HepG2 (cell line): ENCODE measurements around the gene C1orf141. TPM values are rescaled to one million over a fixed set of nuclear protein-coding genes. Genes with fewer than 3 reads are reported as not detected.

Experiments used
- ATAC-seq: fragments of 200-7000 bp; cut with Tn5 transposase; 3 replicates; pipeline ENCODE4 v1.9.1; 2020; ENCODE audit warnings: mild to moderate bottlenecking, moderate library complexity
- BruUV-seq: library from RNA; stranded (reverse); fragments of 400-500 nt; replicated peaks from 2 replicates; lab custom pipeline; 2021; lab: Mats Ljungman, UMichigan
- CTCF ChIA-PET: fragments of 300-600 bp; formaldehyde crosslinking; extraction: SDS; loops from one replicate; lab custom pipeline; 2021; ENCODE audit warnings: low total read pairs, inconsistent platforms, low intra/inter-chr PET ratio; lab: Yijun Ruan, JAX
- POLR2A ChIA-PET: fragments of 350-600 bp; sonication (Branson Sonifier 250); formaldehyde crosslinking; loops from one replicate; lab custom pipeline; 2020; ENCODE audit warnings: antibody characterized with exemption, inconsistent platforms; lab: Yijun Ruan, JAX
- DNase-seq: peaks from one replicate; pipeline ENCODE4 v3.0.0-alpha.2; 2015; ENCODE audit warnings: low spot score
- FAIRE-seq: peaks from 3 replicates; lab custom pipeline; 2011; peaks lifted over from hg19 to GRCh38; lab: Jason Lieb, UNC
- H2AFZ ChIP-seq: one replicate; pipeline ENCODE4 v1.6.1; 2011; ENCODE audit warnings: low read length, inconsistent platforms
- H3K27ac ChIP-seq: fragments of 300-600 bp; 3 replicates; pipeline ENCODE4 v1.8.0; 2011; ENCODE audit warnings: mixed run types, mild to moderate bottlenecking, mixed read lengths, low read length, inconsistent platforms; ENCODE audit not compliant: insufficient read depth; ENCODE audit errors: extremely low read length
- H3K27me3 ChIP-seq, 2 experiments: fragments of 200-600 bp in 1 of 2; 2 replicates in 1 of 2; 3 replicates in 1 of 2; pipeline versions ENCODE4 v1.6.0 to v1.8.0; 2011; ENCODE audit warnings: low read length in 2 of 2, mild to moderate bottlenecking in 2 of 2, moderate library complexity in 2 of 2, inconsistent platforms in 1 of 2; ENCODE audit not compliant: insufficient read depth in 2 of 2, control insufficient read depth in 1 of 2
- H3K36me3 ChIP-seq, 2 experiments: fragments of 200-600 bp in 1 of 2; replicated peaks in 1 of 2; 2 replicates in 1 of 2; 3 replicates in 1 of 2; pipeline versions ENCODE4 v1.5.1 to v1.8.0; 2011; ENCODE audit warnings: low read length in 2 of 2, inconsistent platforms in 1 of 2; ENCODE audit not compliant: insufficient read depth in 2 of 2, control insufficient read depth in 1 of 2
- H3K4me1 ChIP-seq: 2 replicates; pipeline ENCODE4 v1.5.1; 2012; ENCODE audit warnings: low read length, inconsistent platforms; ENCODE audit not compliant: insufficient read depth
- H3K4me2 ChIP-seq: 2 replicates; pipeline ENCODE4 v1.6.0; 2011; ENCODE audit warnings: low read depth, low read length, inconsistent platforms
- H3K4me3 ChIP-seq, 3 experiments: fragments of 200-600 bp in 1 of 3; sonication (generic), shearing (Covaris generic) in 1 of 3; replicated peaks in 1 of 3; 2 replicates each; pipeline ENCODE4 v1.5.1; 2011 to 2016; ENCODE audit warnings: low read length in 3 of 3, inconsistent platforms in 2 of 3, low read depth in 2 of 3, mild to moderate bottlenecking in 2 of 3, control low read depth in 1 of 3, mixed read lengths in 1 of 3; ENCODE audit not compliant: insufficient read depth in 1 of 3
- H3K79me2 ChIP-seq: one replicate; pipeline ENCODE4 v1.6.1; 2011; ENCODE audit warnings: low read length, inconsistent platforms; ENCODE audit not compliant: insufficient read depth
- H3K9ac ChIP-seq: 2 replicates; pipeline ENCODE4 v1.6.0; 2011; ENCODE audit warnings: mild to moderate bottlenecking, low read depth, low read length, inconsistent platforms; ENCODE audit not compliant: insufficient read depth
- H3K9me3 ChIP-seq: 2 replicates; pipeline ENCODE4 v1.5.1; 2012; ENCODE audit warnings: mild to moderate bottlenecking, low read length
- H4K20me1 ChIP-seq: 2 replicates; pipeline ENCODE4 v1.6.0; 2011; ENCODE audit warnings: inconsistent platforms, mild to moderate bottlenecking, low read length, moderate library complexity; ENCODE audit not compliant: insufficient read depth
- GLI4 ChIP-seq: sonication (generic); formaldehyde crosslinking; IDR thresholded peaks from 2 replicates; pipeline ENCODE4 v1.5.1; 2020; ENCODE audit warnings: missing genetic modification reagents, mild to moderate bottlenecking, moderate library complexity, borderline replicate concordance
- NFATC3 ChIP-seq: sonication (generic); formaldehyde crosslinking; IDR thresholded peaks from 2 replicates; pipeline ENCODE4 v1.5.1; 2020; ENCODE audit warnings: mild to moderate bottlenecking, missing genetic modification reagents
- SIN3B ChIP-seq: fragments of 150-350 bp; IDR thresholded peaks from 2 replicates; pipeline ENCODE4 v1.6.1; 2014; ENCODE audit warnings: low read length
- TBX3 ChIP-seq: fragments of 450-650 bp; IDR thresholded peaks from 2 replicates; pipeline ENCODE4 v1.6.1; 2017; ENCODE audit warnings: antibody characterized with exemption, mild to moderate bottlenecking, inconsistent platforms, borderline replicate concordance
- ZNF180 ChIP-seq: sonication (generic); formaldehyde crosslinking; IDR thresholded peaks from 2 replicates; pipeline ENCODE4 v1.4.0; 2020; ENCODE audit warnings: low read depth, missing genetic modification reagents, borderline replicate concordance
- ZNF264 ChIP-seq: sonication (generic); formaldehyde crosslinking; IDR thresholded peaks from 2 replicates; pipeline ENCODE4 v1.4.0; 2020; ENCODE audit warnings: missing genetic modification reagents
- WGBS: methylation state at CpG from one replicate; pipeline ENCODE4 v1.1.6; 2017; ENCODE audit warnings: low lambda C conversion rate; 5-methylcytosine and 5-hydroxymethylcytosine counted together
- in situ Hi-C: cut with HindIII; loops from 2 replicates; pipeline ENCODE4 v1.10.0; 2017; ENCODE audit warnings: low pct_unique_long_range_greater_than_20kb; ENCODE audit not compliant: extremely low pct_ligation_motif_present
- intact Hi-C: fragments of 100-400 bp; cut with micrococcal nuclease; formaldehyde crosslinking; loops from one replicate; pipeline ENCODE4 v1.10.0; 2022; ENCODE audit not compliant: unreplicated experiment
- polyA plus RNA-seq, 8 experiments: library from polyadenylated mRNA; depleted of rRNA in 3 of 8; stranded (reverse) in 7 of 8; unstranded in 1 of 8; fragments of >200 nt; fragmentation: Illumina TruSeq in 4 of 8; extraction: Trizol in 4 of 8; gene quantifications; 2 replicates each; pipeline versions ENCODE4 v1.2.1 to v1.2.3, GENCODE V29; 2011 to 2016; ENCODE audit warnings: low read depth in 4 of 8, missing spikeins in 1 of 8, mixed read lengths in 1 of 8; ENCODE audit not compliant: insufficient read depth in 1 of 8
- total RNA-seq, 5 experiments: library from RNA; depleted of rRNA; stranded (reverse); fragments of >200 nt; fragmentation: Illumina TruSeq; extraction: Trizol; gene quantifications; 2 replicates each; pipeline ENCODE4 v1.2.3, GENCODE V29; 2016; ENCODE audit warnings: low read depth in 1 of 5
- TF ChIP-seq, protein P1 (sequence below): sonication (generic); formaldehyde crosslinking; conservative IDR thresholded peaks from 2 replicates; pipeline ENCODE4 v1.8.0; 2022; ENCODE audit warnings: low read depth, missing genetic modification reagents
- TF ChIP-seq, protein P2 (sequence below): sonication (generic); formaldehyde crosslinking; IDR thresholded peaks from 2 replicates; pipeline ENCODE4 v1.8.0; 2022; ENCODE audit warnings: missing genetic modification reagents, low read depth, mild to moderate bottlenecking, borderline replicate concordance

The C1orf141 gene
- total and polyA plus RNA-seq, 2 of the 13 experiments (the other 11 are each of a cell fraction or from before 2014, with no cell fraction given), result not detected

DNA sequence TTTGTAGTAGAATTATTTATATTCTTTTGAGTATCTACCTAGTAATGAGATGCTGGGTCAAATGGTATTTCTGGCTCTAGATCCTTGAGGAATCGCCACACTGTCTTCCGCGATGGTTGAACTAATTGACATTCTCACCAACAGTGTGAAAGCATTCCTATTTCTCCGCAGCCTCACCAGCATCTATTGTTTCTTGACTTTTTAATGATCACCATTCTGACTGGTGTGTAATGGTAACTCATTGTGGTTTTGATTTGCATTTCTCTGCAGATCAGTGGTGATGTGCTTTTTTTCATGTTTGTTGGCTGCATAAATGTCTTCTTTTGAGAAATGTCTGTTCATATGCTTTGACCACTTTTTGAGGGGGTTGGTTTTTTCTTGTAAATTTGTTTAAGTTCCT lies 16.2 kb upstream of the C1orf141 start:
- H3K27me3 ChIP-seq, result no peaks in the 10 kb centered on the region; a peak in 1 of 5 replicates
- peaks cover 10% of the 10 kb centered on the region for H3K4me1 ChIP-seq
- H3K4me2 ChIP-seq, result no peak overlapping the region
- no peak overlapping the region for H3K27ac ChIP-seq
- H3K9me3 ChIP-seq, result no peaks in the 10 kb centered on the region
- BruUV-seq, result no TSS peak
- no peak overlapping the region for H2AFZ ChIP-seq
- in situ Hi-C loops, result no loop called here
- WGBS, result 64% methylated on average over 4 of the region's 4 CpGs
- H3K36me3 ChIP-seq, result no peaks in the 10 kb centered on the region
- H4K20me1 ChIP-seq, result no peaks in the 10 kb centered on the region
- TF ChIP-seq, protein P1, sequence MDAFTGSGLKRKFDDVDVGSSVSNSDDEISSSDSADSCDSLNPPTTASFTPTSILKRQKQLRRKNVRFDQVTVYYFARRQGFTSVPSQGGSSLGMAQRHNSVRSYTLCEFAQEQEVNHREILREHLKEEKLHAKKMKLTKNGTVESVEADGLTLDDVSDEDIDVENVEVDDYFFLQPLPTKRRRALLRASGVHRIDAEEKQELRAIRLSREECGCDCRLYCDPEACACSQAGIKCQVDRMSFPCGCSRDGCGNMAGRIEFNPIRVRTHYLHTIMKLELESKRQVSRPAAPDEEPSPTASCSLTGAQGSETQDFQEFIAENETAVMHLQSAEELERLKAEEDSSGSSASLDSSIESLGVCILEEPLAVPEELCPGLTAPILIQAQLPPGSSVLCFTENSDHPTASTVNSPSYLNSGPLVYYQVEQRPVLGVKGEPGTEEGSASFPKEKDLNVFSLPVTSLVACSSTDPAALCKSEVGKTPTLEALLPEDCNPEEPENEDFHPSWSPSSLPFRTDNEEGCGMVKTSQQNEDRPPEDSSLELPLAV, result no peak
- TF ChIP-seq ZNF180, result no peak
- TF ChIP-seq ZNF264 (CRISPR knock-in tag), result no peak
- no peak for TF ChIP-seq TBX3
- TF ChIP-seq SIN3B, result no peak
- no peak for TF ChIP-seq NFATC3
- TF ChIP-seq GLI4, result no peak
- TF ChIP-seq, protein P2, sequence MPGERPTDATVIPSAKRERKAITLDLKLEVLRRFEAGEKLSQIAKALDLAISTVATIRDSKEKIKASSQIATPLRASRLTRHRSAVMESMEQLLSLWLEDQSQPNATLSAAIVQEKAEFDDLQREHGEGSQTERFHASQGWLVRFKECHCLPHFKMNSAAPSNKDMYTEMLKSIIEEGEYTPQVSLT (CRISPR knock-in tag), result no peak
- TF ChIP-seq, all 625 proteins: peak for 0
- Histone ChIP-seq H3K4me3 (no peak overlapping the region), H3K9ac (no peak overlapping the region), H3K79me2 (no peaks in the 10 kb centered on the region)
- intact Hi-C loops, result no loop called here
- ChIA-PET POLR2A (no interaction called here), CTCF (no interaction called here)
- FAIRE-seq, result no peak
- no peak for ATAC-seq
- no peak for DNase-seq
